ENCODE data around the gene SLC16A6.

- TF ChIP-seq CTCF (optimal IDR thresholded peaks at IDR 0.05 in 1 of 3, IDR thresholded peaks at IDR 0.05 in 1 of 3, conservative IDR thresholded peaks at IDR 0.05 in 1 of 3; ENCODE audit: extremely low read depth in 1 of 3, insufficient read depth in 2 of 3, low read length in 3 of 3): no peak
- no peak for TF ChIP-seq EZH2 (IDR thresholded peaks at IDR 0.05; ENCODE audit: low read length)
Observed at GRCh38 chr17:68317458-68317857, 26.5 kb upstream of the SLC16A6 start.

All from keratinocyte (primary cell).